ENCODE results near the gene COG5.
"Not testable (repeated sequence)": the region's sequence is repeated elsewhere in the genome, so short reads cannot be mapped to it uniquely, and the experiment has no call there.

The COG5 gene

DNA sequence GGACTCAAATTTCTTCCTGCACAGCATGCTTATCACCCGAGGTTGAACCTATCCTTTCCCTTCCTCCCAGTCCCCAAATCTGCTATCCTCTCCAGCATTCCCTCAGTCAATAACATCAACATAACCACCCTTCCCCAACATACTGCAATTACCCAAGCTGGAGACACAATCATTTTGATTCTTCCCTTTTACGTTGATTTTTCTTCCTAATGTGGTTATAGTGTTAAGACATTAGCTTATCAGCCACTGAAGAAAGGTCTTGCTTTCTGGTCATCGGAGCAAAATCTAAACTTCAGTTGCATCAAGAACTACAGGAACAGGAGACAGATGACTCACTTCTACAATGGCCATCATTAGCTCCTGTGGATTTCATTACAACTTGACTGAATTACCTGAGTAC is 398.4 kb downstream of the COG5 start:
- TF ChIP-seq, protein P1, sequence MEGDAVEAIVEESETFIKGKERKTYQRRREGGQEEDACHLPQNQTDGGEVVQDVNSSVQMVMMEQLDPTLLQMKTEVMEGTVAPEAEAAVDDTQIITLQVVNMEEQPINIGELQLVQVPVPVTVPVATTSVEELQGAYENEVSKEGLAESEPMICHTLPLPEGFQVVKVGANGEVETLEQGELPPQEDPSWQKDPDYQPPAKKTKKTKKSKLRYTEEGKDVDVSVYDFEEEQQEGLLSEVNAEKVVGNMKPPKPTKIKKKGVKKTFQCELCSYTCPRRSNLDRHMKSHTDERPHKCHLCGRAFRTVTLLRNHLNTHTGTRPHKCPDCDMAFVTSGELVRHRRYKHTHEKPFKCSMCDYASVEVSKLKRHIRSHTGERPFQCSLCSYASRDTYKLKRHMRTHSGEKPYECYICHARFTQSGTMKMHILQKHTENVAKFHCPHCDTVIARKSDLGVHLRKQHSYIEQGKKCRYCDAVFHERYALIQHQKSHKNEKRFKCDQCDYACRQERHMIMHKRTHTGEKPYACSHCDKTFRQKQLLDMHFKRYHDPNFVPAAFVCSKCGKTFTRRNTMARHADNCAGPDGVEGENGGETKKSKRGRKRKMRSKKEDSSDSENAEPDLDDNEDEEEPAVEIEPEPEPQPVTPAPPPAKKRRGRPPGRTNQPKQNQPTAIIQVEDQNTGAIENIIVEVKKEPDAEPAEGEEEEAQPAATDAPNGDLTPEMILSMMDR (IDR thresholded peaks at IDR 0.05; ENCODE audit: low read depth, low read length, missing control alignments), result no peak
- H3K4me3 ChIP-seq (ENCODE audit: low read depth, low read length), result no peak overlapping the region
- no peak for DNase-seq (ENCODE audit: low read depth)

DNA sequence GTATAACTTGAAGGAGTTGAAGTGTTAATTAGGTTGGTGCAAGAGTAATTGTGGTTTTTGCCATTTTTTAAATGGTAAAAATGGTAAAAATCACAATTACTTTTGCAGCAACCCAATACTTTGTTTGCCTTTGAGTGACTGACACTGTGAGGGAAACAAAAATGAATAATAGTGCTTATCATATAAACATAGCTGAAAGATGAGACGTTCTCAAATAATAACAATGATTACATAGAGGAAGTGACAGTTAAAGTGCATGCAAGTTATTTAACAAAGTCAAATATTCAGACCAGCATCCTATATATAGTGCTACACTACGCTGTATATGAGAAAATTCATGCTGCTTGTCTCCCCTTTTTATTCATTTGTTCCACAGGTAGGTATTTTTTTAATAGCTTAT is 399.6 kb downstream of the COG5 start:
- no peak for DNase-seq (ENCODE audit: low read depth)
- no peak overlapping the region for H3K4me3 ChIP-seq (ENCODE audit: low read depth, low read length)
- TF ChIP-seq, protein P1 (IDR thresholded peaks at IDR 0.05; ENCODE audit: low read depth, low read length, missing control alignments), result no peak

DNA sequence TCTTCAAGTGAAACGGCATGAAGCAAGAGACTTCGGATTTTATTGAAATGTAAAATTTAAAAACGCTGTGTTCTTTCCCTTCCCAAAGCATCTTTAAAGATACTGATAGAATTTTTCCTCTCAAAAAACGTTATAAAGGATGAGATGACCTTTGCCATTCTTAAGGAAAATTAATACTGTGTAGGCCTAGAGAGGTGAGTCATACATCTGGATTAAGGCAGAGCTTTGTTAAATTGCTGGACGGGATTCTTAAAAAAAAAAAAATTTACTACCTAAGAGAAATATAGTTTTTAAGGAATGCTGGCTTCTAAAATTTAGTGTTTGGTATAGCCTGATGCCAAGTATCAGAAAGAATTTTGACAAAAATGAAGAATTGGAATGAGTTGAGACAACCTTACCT is 401.2 kb downstream of the COG5 start:
- TF ChIP-seq, protein P1 (IDR thresholded peaks at IDR 0.05; ENCODE audit: low read depth, low read length, missing control alignments), result no peak
- H3K4me3 ChIP-seq (ENCODE audit: low read depth, low read length), result no peak overlapping the region
- DNase-seq (ENCODE audit: low read depth), result no peak

DNA sequence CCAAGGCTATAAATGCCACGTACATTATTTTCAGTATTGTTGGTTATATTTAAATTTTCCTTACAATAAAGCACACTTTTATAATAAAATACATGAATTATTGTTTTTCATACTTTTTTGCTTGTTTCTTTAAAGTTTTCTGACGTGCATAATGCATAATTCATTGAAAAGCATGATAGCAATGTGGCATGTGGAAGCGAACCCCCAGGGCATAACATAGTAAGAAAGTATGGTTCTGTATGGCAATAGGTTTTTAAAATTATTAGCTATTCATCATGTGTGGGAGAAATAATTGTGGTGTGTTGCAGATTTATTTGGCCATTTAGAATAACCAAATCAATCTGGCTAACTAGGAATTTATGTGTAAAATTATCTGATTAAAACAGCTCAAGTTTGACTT is 402.3 kb downstream of the COG5 start:
- H3K4me3 ChIP-seq (ENCODE audit: low read depth, low read length), result no peak overlapping the region
- DNase-seq (ENCODE audit: low read depth), result no peak
- TF ChIP-seq, protein P1 (IDR thresholded peaks at IDR 0.05; ENCODE audit: low read depth, low read length, missing control alignments), result no peak

DNA sequence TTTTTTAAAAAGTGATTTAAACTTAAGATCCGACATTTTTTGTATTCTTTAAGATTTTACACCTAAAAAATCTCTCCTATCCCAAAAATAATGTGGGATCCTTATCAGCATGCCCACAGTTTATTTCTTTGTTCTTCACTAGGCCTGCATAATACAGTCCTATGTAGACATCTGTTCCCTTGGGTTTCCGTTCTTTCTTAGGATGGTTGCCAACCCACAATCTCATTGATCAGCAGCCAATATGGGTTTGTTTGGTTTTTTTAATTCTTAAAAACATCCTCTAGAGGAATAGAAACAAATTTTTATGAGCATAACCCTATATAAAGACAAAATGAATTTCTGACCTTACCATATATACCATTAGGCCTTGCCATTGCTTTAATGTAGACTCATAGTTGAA is 403.3 kb downstream of the COG5 start:
- TF ChIP-seq, protein P1 (IDR thresholded peaks at IDR 0.05; ENCODE audit: low read depth, low read length, missing control alignments), result no peak
- H3K4me3 ChIP-seq (ENCODE audit: low read depth, low read length), result no peak overlapping the region

DNA sequence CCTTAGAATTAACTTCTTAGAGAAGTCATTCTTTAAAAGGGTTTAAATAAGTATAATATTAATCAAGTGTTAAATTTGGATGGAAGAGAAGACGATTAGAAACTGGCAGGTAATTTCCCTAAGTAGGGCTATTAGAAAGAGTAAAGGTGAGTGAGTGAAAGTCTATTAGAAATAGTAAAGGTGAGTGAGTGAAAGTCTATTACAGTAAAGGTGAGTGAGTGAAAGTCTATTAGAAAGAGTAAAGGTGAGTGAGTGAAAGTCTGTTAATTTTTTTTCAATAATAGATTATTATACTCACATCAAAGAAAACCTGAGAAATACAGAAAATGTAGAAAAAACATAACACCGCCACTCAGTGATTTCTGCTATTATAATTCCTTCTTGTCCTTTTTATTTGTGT is 405.7 kb downstream of the COG5 start:
- TF ChIP-seq, protein P1 (IDR thresholded peaks at IDR 0.05; ENCODE audit: low read depth, low read length, missing control alignments), result no peak
- no peak overlapping the region for H3K4me3 ChIP-seq (ENCODE audit: low read depth, low read length)
- no peak for DNase-seq (ENCODE audit: low read depth)

More for the DNA sequence above, 403.3 kb downstream of the COG5 start:
- DNase-seq (ENCODE audit: low read depth), result no peak

DNA sequence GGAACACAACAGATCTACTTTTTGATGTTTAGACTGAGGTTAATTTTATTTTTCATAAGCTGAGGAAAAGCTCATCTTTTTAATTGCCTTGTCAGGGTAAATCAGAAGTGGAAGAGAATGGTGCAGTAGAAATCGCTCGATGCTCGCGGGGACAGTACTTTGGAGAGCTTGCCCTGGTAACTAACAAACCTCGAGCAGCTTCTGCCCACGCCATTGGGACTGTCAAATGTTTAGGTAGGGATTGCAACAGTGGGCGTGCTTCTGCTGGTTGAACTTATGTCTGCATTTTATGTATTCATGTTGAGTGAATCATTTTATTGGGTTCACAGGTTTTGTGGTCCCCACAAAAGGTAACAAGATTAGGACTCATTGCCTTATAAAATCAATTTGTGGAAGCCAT is 406.6 kb downstream of the COG5 start:
- H3K4me3 ChIP-seq (ENCODE audit: low read depth, low read length), result no peak overlapping the region
- no peak for DNase-seq (ENCODE audit: low read depth)
- TF ChIP-seq, protein P1 (IDR thresholded peaks at IDR 0.05; ENCODE audit: low read depth, low read length, missing control alignments), result no peak

DNA sequence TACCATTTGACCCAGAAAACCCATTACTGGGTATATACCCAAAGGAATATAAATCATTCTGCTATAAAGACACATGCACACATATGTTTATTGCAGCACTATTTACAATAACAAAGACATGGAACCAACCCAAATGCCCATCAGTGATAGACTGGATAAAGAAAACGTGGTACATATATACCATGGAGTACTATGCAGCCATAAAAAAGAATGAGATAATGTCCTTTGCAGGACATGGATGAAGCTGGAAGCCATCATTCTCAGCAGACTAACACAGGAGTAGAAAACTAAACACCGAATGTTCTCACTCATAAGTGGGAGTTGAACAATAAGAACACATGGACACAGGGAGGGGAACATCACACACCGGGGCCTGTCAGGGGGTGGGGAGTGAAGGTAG is 408.0 kb downstream of the COG5 start:
- not testable (repeated sequence) for H3K4me3 ChIP-seq (ENCODE audit: low read depth, low read length); DNase-seq (ENCODE audit: low read depth)

Measured in GM12864 (cell line).